Transverse colon (tissue), 3 donors: ENCODE measurements around the gene CREB5.

Experiments used
- EP300 ChIP-seq: sonication (generic); formaldehyde crosslinking; IDR thresholded peaks from one replicate; pipeline ENCODE4 v1.6.1; 2017; ENCODE audit warnings: antibody characterized with exemption, low read depth
- TF ChIP-seq, protein P1 (sequence below), 5 experiments: fragments of 200-600 bp in 3 of 5; fragments of 450-650 bp in 2 of 5; sonication (generic) in 3 of 5; IDR thresholded peaks; 1 replicate in 2 of 5; 2 replicates in 3 of 5; pipeline ENCODE4 v1.5.1; 2016 to 2017; ENCODE audit warnings: antibody characterized with exemption in 5 of 5, inconsistent platforms in 3 of 5, mild to moderate bottlenecking in 2 of 5, moderate library complexity in 1 of 5

DNA sequence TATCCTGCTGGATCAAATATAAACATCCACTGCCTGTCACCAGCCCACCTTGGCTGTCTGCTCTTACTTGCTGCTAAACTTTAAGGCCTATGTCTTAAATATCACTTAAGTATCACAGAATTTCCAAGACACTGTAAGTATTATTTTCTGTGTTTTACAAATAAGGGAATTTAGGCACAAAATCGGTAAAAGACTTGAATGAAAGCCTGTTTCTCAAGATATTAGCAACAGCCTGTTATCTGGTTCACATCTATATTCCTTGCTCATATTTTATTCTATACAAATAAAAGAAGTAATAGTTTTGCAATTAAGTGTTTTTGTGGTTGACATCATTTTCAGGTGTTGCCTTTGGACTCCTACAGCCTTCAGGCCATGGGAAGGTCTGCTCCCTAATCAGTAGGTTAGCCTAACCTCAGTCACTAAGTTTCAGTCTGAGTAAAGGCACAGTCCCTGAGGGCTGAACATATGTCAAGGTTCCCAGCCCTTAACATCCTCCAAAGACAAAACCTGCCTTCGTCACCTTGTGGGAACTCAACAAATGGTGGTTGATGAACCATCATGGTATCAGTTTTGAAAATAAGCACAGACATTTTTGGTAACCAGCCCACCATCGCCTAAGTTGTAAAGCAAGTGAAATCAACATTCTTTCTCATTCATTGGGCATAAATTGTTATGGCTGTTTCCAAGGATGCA is 127.1 kb downstream of the CREB5 start:
- TF ChIP-seq EP300, result no peak
- TF ChIP-seq, protein P1, sequence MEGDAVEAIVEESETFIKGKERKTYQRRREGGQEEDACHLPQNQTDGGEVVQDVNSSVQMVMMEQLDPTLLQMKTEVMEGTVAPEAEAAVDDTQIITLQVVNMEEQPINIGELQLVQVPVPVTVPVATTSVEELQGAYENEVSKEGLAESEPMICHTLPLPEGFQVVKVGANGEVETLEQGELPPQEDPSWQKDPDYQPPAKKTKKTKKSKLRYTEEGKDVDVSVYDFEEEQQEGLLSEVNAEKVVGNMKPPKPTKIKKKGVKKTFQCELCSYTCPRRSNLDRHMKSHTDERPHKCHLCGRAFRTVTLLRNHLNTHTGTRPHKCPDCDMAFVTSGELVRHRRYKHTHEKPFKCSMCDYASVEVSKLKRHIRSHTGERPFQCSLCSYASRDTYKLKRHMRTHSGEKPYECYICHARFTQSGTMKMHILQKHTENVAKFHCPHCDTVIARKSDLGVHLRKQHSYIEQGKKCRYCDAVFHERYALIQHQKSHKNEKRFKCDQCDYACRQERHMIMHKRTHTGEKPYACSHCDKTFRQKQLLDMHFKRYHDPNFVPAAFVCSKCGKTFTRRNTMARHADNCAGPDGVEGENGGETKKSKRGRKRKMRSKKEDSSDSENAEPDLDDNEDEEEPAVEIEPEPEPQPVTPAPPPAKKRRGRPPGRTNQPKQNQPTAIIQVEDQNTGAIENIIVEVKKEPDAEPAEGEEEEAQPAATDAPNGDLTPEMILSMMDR (IDR thresholded peaks at IDR 0.05), result no peak
